Ureter (tissue), 1 donor: Measurements from ENCODE around the gene MYH4. TPM values are rescaled to one million over a fixed set of nuclear protein-coding genes. Genes with fewer than 3 reads are reported as not detected.

Experiments
- DNase-seq: peaks from one replicate; pipeline ENCODE4 v3.0.0-alpha.2; 2020; ENCODE audit warnings: low spot score
- total RNA-seq: library from RNA; stranded (reverse); gene quantifications from one replicate; pipeline ENCODE4 v1.2.4, GENCODE V29; 2023
- donor health status: DM: yes; HTN: yes; CAD: no.

MYH4 gene
- not detected for total RNA-seq

DNA sequence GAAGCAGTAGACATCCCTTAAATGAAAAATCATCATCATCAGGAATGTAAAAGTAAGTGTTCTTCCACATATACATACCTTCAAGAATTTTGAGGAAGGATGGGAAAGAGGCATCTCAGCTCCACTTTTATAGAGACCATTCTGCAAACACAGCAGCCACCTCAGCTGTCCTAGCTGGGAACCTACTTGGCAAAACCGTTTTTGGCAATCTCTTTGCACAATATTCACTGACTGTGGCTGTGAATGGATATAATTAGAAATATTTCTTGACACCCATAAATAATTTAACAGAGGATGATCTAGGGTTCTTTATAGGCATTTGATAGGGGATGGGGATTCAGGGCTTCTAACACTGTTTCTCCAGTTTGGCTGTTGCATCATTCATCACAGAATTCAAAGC is at the start of gene MYH4:
Gene MYH4 (minus strand): TSS at position 101 of the 400 bp plus-strand sequence. CDS start 2,814 bp downstream, outside the sequence.
- no peak for DNase-seq

DNA sequence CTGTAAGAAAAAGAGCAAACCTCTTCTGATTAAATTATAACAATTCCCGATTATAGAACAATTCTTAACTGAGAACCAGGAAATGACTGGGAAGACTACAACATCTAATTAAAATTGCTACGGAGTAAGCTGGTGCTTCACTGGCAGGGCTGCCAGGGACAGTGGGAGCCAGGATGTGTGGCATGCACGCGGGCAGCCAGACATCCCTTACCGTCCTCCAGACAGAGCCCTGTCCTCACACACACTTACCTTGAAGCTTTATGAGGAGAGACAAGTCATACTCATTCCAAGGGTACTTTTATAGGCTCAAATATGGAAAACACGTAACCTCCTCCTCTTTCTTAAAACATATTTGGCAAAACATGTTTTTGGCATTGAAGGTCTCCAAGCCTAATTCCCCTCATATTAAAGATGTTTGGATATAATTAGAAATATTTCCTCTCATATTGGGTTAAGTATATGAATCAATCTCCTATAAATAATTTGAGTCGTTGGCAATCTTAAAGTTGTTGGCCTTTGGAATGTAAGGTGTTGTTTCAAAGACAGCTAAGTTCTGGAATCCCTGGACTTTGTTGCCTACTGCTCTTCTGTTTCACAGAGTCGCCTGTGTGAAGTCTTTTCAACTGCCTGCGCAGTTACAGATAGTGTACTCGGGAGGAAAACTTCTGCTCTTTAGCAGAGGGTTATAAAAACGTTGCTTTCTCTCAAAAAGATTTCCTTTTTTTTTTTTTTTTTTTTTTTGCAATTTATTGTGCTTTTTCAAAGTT is 49.1 kb upstream of the MYH4 start, which contains the start of gene MYH1:
Gene MYH1 (minus strand): TSS at position 272 of the 767 bp plus-strand sequence. CDS start 1,900 bp downstream, outside the sequence.
- no peak for DNase-seq

DNA sequence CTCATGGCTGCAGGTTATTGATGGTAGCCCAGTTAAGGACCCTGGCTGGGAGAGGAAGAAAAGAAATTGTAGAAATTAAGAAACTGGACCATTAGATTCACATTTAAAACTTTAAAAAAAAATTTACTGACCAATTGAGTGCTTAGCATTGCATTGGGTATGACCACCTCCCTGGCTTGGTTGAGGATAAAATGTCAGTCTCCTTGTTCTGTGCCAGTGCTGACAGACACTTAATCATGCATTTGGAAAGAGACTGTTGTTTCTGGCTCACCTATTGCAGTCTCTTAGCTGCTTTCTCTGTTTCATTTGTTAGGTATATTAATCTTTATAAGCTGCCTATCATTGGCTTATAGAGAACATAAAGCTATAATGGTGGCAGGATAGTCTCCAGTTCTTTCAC is 47.3 kb upstream of the MYH4 start:
- DNase-seq = no peak

DNA sequence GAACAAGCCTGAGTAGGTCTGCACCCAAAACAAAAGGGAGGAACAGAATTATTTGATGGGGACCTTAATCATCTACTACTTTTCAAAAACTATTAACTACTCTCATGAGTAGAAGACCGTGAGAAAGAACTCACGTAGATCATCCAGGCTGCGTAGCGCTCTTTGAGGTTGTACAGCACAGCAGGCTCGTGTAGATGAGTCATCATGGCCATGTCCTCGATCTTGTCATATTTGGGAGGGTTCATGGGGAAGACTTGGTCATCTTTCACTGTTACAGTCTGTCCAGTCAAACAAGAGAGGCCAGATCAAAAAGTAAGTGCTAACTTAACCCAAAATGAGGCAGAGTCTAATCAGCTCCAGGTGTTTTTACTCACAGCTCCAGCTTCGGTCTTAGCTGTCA is 46.7 kb upstream of the MYH4 start:
- DNase-seq = no peak

DNA sequence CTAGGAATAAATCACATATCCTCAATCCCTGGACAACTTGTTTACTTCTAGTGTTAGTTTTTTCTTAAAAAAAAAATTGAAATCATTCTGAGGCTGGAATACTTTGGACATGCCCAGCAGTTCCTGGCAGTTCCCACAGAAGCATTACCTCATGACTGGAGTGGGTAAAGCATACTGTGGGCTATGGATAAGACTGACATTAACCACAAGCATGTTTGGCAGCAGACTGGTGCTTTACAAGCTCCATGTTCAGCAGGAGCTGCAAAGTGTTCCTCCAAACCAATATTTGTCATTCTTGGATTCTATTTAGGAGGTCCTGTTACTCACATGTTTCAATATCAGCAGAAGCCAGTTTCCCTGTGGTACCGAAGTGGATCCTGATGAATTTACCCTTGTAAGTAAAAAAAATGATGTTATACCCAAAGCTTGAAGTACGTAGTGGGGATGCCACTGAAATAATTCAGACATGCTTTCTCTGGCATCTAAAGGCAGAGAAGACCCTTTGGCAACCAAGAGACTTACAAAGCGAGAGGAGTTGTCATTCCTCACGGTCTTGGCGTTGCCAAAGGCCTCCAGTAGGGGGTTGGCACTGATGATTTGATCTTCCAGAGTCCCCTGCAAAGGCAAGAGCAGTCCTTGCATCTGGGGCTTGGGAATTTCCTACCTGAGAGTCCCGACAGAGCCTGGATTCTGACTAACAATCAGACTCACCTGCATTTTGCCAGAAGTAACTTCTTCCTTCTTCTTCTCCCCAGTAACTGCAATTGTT is 44.1 kb upstream of the MYH4 start:
- DNase-seq = no peak

DNA sequence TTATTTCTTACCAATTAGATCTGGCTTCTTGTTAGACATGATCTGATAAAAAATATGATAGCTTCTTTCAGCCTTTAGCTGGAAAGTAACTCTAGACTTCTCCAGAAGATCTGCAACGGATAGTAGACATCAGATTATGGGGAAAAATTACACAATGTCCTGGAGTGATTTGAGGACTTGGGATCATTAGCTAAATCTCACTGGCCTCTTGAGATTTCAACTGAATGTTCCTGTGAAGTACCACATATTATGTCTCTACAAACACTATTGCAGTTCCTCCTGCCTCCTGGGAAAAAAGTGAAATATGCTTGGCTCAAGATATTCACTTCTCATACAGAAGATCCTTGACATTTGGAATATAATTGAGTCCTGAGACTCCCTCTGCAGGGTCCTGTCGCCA is 43.5 kb upstream of the MYH4 start:
- DNase-seq = no peak

DNA sequence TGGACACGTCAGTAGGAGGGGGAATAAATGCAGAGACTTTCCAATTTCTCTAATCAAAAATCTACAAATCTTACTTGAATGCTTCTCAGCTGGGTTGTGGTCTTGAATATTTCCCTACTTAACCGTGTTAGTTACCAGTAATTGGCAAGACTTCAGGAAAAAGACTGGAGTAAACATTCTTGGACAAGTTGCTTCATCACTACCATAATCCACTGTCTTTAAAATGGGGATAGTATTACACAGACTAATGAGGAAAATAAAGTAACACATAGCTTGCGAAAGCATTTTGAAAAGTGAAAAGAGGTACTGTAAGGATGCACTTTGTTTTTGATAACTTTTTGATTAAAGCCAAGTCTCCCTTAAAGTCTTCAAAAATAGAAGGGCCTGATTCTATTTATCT is 30.6 kb upstream of the MYH4 start:
- no peak for DNase-seq

DNA sequence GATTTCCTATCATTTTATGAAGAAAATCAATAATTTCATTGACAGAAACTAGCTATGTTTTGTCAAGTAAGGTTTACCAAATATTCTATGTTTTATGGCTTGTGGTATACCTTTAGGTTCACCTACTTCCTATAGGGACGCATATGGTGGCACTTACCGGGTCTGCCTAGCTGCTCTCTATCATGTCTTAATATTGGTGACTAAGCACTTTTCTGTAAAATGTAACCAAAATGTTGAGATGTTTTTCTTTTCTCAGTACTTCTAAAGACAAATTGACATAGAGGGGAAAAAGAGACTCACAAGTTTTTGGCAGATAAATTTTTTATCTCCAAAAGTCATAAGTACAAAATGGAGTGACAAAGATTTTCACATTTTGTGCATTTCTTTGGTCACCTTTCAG is 22.6 kb upstream of the MYH4 start:
- no peak for DNase-seq

DNA sequence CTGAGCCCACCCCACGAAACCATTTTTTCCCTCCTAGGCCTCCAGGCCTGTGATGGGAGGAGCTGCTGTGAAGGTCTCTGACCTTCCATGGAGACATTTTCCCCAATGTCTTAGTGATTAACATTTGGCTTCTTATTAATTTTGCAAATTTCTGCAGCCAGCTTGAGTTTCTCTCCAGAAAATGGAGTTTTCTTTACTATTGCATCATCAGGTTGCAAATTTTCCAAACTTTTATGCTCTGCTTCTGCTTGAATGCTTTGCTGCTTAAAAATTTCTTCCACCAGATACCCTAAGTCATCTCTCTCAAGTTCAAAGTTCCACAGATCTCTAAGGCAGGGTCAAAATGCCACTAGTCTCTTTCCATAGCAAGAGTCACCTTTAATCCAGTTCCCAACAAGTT is 12.9 kb upstream of the MYH4 start:
- no peak for DNase-seq

DNA sequence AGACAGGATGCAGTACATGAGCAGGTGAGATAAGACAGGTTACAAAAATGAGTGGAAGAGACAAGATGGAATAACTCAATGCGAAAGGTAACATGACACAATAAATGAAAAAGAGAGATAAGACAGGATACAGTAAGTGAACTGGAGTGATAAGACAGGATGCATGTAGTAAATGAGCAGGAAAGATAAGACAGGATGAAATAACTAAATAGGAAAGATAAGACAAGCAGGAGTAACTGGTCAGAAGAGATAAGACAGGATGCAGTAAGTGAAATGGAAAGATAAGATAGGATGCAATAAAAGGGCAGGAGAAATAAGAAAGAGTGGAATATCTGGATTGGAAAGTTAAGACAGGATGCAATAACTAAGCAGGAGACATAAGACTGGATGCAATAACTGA is 8.3 kb upstream of the MYH4 start:
- DNase-seq = no peak

DNA sequence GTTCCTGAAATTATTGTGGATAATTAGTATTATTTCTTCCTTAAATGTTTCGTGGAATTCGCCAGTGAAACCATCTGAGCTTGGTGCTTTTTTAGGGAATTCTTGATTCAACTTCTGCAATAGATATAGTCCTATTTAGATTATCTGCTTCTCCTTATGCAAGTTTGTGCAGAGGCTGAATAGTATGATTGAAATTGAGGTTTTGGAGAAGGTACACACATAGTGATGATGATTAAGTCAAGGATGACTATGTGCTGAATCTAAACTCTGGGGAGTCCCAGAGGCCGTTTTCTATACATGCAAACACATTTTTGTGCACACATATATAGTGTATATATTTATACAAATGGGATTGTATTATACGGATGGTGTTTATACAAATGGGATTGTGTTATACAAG is 5.2 kb upstream of the MYH4 start:
- DNase-seq = no peak

DNA sequence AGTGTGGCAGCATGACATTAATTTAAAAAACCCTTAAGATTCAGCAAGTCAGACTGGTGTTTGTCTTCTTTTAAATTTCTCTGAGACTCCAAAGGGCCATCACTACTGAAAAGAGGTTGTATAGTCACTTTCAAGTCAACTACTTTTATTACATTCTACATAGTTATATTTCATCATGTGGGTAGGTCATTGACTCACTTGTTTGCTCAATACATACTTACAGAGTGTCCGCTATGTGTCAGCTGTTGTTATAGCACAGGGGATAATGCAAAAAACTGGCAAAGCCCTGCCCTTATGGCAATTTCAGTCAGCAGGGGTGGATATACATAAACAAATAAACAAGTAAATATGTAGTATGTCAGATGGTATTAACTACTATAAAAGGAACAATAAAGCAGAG is 2.5 kb upstream of the MYH4 start:
- DNase-seq = no peak

DNA sequence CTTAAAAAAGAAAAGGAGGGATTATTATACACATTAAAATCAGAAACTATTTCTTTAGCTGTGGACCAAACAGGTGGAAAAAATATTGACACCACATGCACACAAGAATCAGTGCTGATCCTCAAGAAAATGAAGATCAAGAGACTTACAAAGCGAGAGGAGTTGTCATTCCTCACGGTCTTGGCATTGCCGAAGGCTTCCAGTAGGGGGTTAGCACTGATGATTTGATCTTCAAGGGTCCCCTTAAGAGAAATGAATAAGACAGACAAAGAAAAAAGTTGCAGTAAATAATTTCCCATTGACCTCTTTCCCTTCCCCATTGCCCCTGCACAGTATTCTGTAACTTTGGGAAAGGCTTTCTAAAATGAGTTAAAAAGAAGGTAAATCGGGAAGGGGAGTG is 6.0 kb downstream of the MYH4 start:
- DNase-seq = no peak

DNA sequence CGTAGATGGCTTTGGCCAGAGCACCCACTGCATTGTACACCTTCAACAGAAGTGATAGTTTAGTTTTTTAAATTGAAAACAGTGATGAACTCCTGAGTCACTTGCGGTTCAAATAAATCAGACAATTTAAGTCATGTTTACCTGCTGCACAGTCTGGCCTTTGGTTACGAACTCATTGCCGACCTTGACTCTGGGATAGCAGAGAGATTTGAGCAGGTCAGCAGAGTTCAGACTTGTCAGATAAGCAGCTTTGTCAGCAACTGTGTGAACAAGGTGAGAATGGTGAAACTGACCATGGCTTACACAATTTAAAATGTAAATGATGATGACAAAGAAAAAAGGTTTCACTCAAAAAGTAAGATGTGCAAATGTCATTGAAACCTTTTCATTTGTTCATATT is 9.3 kb downstream of the MYH4 start:
- no peak for DNase-seq

DNA sequence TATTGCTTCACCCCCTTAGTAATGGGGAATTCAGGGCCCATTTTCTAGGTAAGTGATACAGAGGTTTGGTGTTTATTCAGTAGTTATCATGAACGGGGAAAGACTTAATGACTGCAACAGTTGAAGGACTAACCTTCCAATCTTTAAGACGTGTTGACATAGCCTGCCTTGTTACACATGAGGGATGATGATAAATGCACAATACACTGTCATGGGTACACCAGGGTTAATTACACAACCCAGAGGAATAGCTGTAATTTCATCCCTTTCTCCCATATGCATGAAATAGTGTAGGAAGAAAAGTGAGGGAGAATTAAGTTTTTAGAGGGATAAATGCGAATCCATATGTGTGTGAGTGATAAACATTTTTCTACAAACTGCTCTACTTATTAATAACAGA is 10.7 kb downstream of the MYH4 start:
- no peak for DNase-seq

DNA sequence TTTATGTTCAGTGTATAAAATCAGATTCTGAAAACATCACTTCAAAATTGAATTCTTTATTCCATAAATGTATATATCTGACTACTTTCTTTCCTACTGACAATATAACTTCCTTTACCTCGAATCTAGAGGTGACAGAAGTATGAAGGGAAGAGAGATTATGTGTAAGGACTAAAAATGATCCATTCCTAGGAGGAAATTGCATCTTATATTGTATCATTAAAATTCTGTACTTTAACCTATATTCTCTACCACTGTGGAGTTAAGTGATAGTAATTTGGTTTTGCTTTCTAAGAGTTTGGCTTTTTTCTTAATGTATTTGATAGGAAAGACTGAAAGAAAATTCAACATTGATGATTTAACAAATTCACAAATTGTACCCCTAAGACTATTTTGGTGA is 11.4 kb downstream of the MYH4 start:
- DNase-seq = no peak

DNA sequence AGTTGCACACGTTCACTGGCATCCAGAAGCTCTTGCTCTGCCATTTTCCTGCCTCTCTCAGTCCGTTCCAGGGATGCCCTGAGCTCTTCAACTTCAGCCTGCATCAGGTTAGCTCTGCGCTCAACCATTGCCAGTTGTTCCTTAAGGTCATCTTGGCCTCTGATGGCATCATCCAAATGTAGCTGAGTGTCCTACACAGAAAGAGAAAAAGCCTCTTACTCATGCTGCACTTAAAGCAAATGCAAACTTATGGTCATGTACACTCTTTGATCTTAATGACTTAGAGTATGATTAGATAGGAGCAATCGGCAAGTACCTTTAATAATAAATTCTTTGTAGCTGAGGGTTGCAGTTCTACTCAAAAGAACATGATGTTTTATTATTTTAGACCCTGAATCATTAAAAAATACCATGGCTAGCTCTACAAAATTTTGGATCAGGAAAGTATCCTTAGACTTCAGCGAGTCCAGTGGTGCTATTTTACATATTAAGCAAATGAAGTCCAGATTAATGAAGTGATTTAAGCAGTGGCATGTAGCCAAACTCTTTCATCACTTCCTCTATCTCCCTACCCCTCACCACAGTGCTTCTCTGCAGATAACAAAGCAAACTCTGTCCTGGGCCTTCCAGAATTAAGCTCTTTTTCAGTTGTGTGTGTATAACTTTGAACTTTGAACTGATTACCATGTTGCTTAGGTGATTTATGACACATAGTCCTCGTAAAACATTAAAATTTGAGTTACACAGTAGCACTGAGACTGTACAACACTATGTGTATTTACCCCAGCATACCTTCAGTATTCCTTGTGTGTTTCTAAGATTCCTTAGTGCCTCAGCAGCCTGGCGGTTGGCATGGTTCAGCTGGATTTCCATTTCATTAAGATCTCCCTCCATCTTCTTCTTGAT is 22.1 kb downstream of the MYH4 start:
- no peak for DNase-seq

DNA sequence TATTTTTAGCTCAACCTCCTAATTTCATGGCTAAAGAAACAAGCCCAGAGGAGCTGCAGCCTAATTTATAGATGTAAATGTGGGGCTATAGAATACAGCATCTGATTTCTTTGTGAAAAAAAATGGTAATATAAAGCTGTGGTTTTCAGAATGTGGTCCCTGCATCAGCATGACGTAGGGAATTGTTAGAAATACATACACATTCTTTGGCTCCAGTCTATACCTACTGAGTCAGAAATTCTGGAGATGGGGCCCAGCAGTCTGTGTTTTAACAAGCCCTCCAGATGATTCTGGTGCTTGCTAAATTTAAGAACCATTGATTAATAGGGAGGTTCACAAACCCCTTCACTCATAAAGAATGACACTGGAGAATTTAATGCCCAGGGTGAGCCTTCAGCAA is 29.5 kb downstream of the MYH4 start:
- DNase-seq = no peak

DNA sequence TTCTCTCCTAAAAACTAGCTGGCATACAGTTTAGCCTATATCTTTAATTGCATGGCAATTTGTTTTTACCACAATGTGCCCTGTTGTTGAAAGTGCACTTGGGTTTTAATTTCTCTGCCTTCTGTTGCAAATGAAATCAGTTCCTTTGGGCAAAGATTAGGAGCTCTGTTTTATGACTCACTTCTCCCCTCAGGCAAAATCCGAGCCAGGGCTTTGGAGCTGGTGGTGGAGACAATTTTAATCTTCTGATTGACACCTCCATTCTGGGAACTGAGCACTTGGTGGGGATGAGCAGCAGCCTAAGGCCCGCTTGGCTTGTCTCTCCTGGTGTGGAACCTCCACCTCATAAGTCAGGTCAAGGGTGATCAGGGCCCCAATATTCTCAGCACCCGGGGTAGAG is 34.3 kb downstream of the MYH4 start:
- no peak for DNase-seq

DNA sequence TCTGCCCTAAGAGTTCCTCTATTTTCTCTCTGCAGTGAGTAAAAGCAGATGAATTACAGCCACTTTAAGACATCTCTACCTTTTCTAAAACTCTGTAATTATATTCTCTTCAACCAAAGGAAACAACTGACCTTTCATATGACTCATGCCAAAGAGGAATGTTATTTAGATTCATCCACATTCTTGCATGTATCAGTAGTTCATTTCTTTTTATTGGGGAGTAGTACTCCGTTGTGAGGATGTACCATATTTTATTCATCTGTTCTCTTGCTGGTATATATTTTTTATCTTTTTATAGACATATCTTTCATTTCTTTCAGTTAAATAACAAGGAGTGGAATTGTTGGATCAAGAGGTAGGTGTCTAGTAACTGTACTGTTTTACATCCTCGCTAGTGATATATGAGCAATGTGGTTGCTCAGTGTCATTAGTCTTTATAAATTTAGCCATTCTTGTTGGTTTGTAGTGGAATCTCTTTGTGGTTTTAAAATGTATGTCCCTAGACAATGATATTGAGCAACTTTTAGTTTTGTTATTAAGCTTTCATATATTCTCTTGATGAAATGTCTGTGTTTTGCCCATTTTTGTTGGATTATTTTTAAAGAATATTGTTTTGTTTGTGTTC is 39.8 kb downstream of the MYH4 start:
- no peak for DNase-seq

DNA sequence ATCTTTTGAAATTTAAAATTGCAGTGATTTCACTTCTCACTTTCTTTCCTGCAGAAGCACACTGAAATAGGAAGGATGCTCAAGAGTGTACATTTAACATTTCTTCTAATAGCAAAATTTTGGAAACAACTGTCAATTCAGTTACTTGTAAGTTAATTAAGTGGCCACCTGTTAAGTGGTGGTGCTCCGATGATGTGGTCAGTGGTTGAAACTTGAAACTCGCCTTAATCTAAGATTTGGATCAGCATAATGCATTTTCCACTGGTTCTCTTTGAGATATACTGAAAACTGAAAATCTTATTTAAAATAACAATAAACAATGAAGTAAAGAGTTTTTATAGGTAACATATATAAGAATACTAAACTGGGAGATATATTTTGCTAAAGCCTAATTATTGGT is 40.6 kb downstream of the MYH4 start:
- no peak for DNase-seq
